HL-60/S4 treated with retinoic acid at 250 ng/mL for 4 days and 3 days (cell line): ENCODE measurements around the gene CD226.

ENCODE experiments used
- in situ Hi-C: fragments of 300-500 bp; cut with MboI; formaldehyde crosslinking; loops from 2 replicates; pipeline ENCODE4 v1.7.0; 2022; ENCODE audit warnings: low sequenced_read_pairs

CD226 gene

DNA sequence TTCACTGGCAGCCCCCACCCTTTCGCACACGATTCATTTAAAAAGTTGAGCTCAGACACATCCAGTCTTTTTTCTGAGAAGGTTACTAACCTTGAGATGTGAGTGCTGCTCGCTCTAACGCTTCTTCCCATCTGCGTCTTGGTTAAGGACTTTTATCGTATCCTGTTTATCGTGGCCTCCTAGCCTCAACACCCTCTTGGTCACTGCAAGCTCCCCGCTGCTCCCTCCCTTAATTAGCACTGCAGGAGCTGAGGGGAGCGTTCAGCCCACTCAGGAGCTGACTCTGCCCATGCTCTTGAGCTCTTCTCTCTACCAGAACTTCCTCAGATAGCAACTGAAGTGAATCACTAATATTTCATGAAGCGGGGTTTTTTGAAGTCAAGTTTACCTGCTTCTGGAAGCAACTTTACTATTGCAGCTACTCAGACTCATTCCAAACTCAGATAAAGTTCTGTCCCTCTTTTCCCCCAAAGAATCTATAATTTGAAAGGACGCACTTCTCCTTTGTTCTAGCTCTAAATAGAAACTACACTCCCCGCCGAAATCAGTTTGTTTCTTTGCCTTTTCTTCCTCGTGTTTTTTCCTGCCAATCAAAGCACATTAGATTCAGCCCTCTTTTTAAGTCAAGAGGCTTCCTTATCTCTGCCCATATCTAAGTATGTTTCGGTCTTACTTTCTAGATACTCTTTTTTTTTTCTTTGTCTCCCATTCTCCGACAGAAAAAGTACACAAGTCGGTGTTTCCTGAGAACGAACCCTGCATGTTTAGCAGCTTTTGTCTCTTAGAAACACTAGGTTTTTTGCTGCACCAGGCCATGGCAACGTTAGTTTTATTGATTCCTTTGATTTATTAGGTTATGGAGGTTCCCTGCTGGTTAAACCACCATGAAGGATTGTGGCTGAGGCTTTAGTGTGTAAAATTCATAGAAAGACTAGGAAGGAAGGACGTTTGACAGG is 9.3 kb upstream of the CD226 start:
- in situ Hi-C loops = no loop called here

- in situ Hi-C loops = no loop called here
These were observed 8.4 kb upstream of the CD226 start for GRCh38 chr18:69956057-69956456.

DNA sequence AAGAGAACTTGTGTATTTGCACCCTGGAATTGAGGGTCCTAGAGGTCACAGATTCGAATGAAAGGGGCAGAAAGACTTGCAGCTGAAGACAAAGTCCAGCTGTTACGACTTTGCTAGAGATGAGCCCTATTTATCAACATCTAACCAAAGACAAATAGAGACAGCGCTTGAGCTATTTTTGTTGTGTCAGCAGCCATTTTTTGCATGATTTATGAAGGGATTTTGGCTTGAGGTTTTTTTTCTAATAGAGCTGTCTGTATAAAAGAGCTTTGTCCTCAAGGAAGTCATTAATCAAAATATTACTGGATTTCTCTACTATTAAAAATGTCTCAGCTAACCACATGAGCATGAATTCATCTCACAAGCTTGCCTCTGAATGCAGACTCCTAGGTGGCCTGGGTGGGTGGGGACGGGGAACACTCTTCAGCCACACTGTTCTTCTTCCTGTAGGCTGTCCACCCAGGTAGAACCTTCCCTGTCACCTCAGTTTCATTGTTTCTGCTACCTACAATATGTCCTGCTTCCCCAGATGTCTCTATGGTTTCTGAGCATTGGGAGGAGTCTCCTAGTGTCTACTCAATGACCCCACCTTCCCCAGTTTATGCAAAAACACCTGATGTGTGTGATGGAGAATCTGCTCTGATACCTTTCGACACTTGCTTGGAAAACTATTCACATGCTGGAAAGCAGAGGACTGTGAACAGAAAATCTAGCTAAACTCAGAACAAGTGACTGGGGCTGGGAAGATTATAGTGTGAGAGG is 7.2 kb upstream of the CD226 start:
- in situ Hi-C loops = no loop called here

DNA sequence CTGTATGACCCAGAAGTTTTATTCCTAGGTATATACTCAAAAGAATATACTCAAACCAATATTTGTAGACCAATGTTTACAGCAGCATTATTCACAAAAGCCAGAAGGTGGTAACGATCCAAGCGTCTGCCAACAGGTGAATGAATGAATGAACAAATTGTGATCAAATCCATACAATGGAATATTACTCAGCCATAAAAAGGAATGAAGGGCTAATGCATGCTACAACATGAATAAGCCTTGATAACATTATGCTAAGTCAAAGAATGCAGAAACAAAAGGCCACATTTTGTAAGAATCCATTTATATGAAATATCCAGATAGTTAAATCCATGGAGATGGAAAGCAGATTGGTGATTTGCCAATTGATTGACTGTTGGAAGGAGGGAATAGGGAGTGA is 5.5 kb upstream of the CD226 start:
- in situ Hi-C loops = no loop called here

DNA sequence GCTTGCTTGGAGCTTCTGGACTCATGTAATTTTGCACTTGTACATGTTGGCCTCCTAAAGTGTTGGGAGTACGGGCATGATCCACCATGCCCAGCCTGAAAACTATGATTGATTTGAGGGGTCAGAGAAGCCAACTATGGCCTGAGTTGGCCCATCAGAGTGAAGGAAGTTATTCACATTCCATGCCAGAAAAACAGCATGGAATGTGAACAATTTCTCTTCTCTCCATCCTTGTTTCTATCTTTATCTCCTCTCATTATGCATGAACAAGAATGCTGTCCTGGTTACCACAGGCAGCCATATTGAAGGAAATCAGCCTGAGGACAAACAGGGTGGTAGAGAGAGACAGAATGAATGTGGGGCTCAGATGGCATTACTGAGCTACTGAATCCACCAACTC is 3.5 kb upstream of the CD226 start:
- in situ Hi-C loops = no loop called here

DNA sequence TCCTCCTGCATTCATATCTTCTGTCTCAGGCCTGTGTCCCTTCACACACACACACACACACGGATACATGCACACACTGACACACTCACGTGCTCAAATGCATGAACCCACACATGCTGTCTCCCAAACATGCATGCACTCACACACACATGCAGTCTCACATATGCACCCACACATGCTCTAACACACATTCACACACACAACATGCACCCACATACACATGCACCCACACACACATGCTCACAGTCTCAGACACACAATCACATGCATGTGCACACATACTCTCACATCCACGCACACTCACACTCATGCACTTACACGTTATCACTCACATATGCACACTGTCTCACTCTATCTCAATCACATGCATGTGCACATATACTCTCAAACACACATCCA is 1.9 kb upstream of the CD226 start:
- in situ Hi-C loops = loop anchor here (25.0 kb wide), 1 partner anchor 88 kb away; no protein-coding TSS in a partner anchor

DNA sequence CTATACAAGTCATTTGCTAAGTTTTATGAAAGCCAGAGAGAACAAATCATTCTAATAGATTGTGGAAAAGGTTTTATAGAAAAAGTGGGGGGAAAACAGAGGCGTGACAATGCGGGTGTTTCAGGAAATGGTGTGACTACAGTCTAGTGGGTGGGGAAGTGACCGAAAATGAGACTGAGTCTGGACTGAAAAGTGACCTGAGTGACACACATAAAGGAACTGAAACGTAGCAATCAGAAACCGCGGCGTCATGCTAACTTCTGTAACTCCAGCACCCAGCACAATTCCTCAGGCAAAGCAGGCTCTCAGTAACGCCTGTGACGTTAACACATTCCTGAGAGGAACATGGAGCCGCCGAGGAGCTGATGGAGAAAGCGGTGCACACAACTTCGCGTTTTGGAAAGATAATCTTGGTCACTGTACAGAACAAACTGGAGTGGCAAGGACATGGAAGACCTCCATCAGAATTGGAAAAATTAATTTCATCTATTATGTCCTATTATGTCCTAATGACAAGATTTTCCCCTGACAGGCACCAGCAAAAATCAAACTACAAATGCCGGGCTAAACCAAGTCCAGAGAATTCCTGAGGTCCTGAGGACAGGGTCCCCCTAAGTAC is 1.4 kb upstream of the CD226 start:
- in situ Hi-C loops = loop anchor here (25.0 kb wide), 1 partner anchor 88 kb away; no protein-coding TSS in a partner anchor

GRCh38 chr18:69948256-69948655 is 583 bp upstream of the CD226 start:
- in situ Hi-C loops = loop anchor here (25.0 kb wide), 1 partner anchor 89 kb away; no protein-coding TSS in a partner anchor

- in situ Hi-C loops = loop anchor here (25.0 kb wide), 1 partner anchor 91 kb away; no protein-coding TSS in a partner anchor
These were observed 991 bp downstream of the CD226 start for GRCh38 chr18:69946608-69947155.

- in situ Hi-C loops = loop anchor here (25.0 kb wide), 1 partner anchor 92 kb away; no protein-coding TSS in a partner anchor
These were observed 2.2 kb downstream of the CD226 start for GRCh38 chr18:69945220-69946114.

DNA sequence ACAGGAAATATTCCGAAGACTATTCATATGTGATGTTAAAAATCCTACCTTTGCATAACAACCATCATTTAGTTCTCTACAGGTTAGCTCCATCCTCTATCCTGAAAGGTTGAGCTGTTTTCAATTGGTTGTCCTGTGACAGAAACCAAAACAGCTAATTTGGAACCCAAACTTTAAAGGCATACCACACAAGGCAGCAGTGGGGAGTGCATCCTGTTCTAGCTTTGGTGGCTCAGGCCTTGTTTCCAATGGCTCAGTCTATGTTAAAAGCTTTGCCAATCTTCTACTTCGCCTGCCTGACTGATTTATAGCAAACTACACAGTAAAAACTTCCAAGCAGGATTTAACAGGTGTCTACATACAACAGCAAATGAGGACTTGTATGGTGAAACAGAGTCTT is 3.2 kb downstream of the CD226 start:
- in situ Hi-C loops = loop anchor here (25.0 kb wide), 1 partner anchor 93 kb away; no protein-coding TSS in a partner anchor

- in situ Hi-C loops = loop anchor here (25.0 kb wide), 1 partner anchor 94 kb away; no protein-coding TSS in a partner anchor
These were observed 4.7 kb downstream of the CD226 start for GRCh38 chr18:69943021-69943420.

DNA sequence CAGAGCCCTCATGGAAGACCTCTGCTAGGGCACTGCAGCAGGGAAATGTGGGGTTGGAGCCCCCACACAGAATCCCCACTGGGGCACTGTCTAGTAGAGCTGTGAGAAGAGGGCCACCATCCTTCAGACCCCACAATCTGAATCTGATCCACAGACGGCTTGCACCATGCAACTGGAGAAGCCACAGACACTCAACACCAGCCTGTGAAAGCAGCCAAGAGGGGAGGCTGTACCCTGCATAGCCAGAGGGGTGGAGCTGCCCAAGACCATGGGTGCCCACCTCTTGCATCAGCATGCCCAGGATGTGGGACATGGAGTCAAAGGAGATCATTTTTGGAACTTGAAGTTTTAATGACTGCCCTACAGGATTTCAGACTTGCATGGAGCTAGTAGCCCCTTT is 6.5 kb downstream of the CD226 start:
- in situ Hi-C loops = loop anchor here (25.0 kb wide), 1 partner anchor 96 kb away; no protein-coding TSS in a partner anchor

- in situ Hi-C loops = loop anchor here (25.0 kb wide), 1 partner anchor 97 kb away; no protein-coding TSS in a partner anchor
These were observed 7.9 kb downstream of the CD226 start for GRCh38 chr18:69939812-69940211.

DNA sequence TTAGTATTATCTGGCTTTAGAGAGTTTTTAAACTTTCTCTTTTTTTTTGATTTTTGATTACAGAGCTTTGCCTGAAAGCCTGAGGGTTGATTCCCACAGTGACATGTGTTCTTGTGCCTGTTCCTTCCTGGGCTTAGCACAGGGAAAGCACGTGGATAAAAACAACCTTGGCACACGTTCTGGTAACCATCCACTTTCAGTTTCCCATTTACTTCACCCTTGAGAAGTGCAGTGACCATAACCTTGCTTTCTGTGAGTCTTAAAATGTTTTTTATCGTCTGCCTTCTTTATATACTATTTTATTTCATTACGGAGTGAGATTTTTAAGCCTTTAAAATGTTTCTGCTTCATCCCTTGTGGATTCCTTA is 11.5 kb downstream of the CD226 start:
- in situ Hi-C loops = loop anchor here (25.0 kb wide), 1 partner anchor 101 kb away; no protein-coding TSS in a partner anchor

DNA sequence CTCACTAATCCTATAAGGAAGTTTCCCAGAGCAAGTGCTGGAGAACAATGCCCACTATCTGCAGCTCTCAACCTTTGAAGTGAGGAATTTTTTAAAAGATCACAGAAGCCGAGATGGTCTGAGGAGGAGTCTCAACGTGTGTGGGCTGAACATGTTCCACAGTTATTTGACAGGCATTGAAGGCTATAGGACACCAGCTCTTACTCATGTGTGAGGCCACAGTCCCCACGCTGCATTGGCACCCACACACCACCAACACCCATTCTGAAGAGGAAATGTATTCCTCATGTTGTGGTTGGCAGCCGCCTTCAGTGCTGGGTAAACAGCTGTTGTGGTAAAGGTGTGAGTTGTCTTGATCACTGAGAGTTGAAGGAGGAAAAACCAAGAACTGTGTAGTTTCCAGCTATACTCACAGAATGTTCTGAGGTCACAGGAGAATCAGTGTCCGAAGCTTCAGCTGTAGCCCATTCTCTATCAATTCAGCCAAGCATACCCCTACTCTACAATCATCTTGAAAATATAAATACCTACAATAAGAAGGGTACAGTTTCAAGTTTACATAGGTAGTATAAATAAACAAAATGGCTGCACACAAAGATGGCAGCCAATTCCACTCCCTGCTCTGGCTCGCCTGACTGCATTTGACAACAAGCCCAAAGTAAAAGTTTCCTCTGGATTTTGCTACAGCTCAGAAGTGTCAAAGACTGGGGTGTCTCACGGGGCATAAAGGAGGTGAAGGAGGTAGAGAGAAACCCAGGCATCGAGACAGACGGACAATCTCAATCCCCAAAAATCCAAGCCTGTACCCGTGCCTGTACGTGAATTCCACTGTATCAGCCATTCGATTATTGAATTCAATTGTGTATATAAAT is 12.1 kb downstream of the CD226 start:
- in situ Hi-C loops = loop anchor here (25.0 kb wide), 1 partner anchor 102 kb away; no protein-coding TSS in a partner anchor

DNA sequence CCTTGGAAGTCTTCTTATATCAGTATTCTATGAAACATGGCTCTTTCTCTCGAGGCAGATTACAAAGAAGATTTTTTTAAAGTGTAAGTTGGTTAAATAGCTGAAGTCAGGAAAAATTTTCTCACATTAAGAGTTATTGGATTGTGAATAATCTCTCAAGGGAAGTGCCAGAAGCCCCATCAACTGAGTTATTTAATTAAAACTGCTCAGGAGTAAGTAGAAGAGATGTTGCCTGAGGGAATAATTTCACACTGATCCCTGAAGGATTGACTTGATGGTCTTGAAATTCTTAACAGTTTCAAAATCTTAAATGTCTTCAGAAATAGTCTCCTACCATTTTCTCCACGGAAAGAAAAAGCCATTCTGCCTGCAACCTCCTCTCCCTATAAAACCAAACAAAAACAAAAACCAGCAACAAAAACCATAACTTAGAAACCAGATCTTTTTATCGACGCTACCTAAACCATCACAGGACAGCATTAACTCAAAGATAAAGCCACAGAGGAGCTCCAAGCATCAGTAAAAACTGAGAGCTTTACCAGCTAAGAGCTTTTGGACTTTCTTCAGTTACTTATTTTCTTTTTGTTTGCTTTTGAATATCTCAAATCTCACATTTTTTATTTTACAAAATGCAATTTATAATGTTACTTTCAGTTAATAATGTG is 12.9 kb downstream of the CD226 start:
- in situ Hi-C loops = loop anchor here (25.0 kb wide), 1 partner anchor 103 kb away; no protein-coding TSS in a partner anchor
